IPS-20b (cell line): ENCODE data around the gene RELN.

Experiments
- H3K27ac ChIP-seq: one replicate; pipeline ENCODE4 v1.5.1; 2013; ENCODE audit warnings: low read length
- H3K27me3 ChIP-seq: 2 replicates; pipeline ENCODE4 v1.6.1; 2013; ENCODE audit warnings: mild to moderate bottlenecking, low read length, inconsistent platforms; ENCODE audit not compliant: insufficient read depth
- H3K36me3 ChIP-seq: 2 replicates; pipeline ENCODE4 v1.6.1; 2013; ENCODE audit warnings: low read depth, mild to moderate bottlenecking, inconsistent platforms, low read length, moderate library complexity; ENCODE audit not compliant: insufficient read depth
- H3K4me1 ChIP-seq: 2 replicates; pipeline ENCODE4 v1.6.1; 2013; ENCODE audit warnings: mild to moderate bottlenecking, control low read depth, inconsistent platforms, low read length, moderate library complexity; ENCODE audit not compliant: insufficient read depth
- H3K4me3 ChIP-seq: 2 replicates; pipeline ENCODE4 v1.5.1; 2013; ENCODE audit warnings: mild to moderate bottlenecking, low read length, inconsistent platforms
- H3K9ac ChIP-seq: 2 replicates; pipeline ENCODE4 v1.6.1; 2013; ENCODE audit warnings: low read depth, mild to moderate bottlenecking, inconsistent platforms, low read length, moderate library complexity
- H3K9me3 ChIP-seq: 2 replicates; pipeline ENCODE4 v1.6.1; 2013; ENCODE audit warnings: mild to moderate bottlenecking, low read depth, low read length, inconsistent platforms; ENCODE audit not compliant: insufficient read depth

Gene RELN

DNA sequence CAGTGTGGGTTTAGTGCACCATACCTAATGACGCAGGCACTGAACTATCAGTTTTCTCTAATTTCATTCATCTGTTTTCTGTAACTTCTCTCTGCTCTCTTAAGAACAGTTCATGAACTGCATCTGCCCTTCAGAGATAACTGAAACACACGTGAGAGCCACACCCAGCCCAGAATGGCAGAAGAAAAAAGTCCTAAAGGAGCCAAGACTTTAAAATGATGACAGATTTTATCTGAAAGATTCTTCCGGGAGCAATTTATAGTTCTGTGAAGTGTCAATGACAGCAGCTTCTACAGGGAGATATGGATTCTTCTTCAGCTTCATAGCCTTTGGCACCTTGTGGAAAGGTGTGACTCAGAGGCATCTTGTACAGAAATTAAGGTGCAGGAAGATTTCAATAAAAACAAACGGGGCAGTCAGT is 332.0 kb downstream of the RELN start:
- H3K9ac ChIP-seq, result no peak overlapping the region
- peaks cover 7% of the 10 kb centered on the region for H3K4me1 ChIP-seq
- no peaks in the 10 kb centered on the region for H3K27me3 ChIP-seq

DNA sequence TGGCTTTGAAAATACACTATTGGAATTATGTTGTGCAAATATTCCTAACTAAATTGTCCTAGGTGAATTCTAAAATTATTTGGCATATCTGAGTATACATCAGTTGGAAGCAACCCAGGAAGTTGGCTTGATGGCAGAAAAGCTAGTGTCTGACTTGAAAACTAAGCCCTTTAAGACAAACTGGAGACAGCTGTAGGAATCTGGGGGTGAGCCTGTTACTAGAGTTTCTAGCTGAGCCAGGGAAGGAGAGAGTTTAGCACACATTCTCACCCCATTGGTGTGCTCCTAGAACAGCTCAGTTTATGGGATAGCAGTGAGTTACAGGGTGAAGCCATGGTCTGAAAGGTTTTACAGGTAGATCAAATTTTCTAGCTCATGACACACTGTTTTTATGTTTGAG is 333.2 kb downstream of the RELN start:
- Histone ChIP-seq H3K4me1 (peaks cover 7% of the 10 kb centered on the region), H3K27me3 (no peaks in the 10 kb centered on the region), H3K36me3 (no peaks in the 10 kb centered on the region), H3K9ac (no peak overlapping the region), H3K27ac (no peak overlapping the region), H3K9me3 (no peaks in the 10 kb centered on the region), H3K4me3 (no peak overlapping the region)

More for the DNA sequence above, 332.0 kb downstream of the RELN start:
- H3K9me3 ChIP-seq, result no peaks in the 10 kb centered on the region
- H3K4me3 ChIP-seq, result no peak overlapping the region
- no peaks in the 10 kb centered on the region for H3K36me3 ChIP-seq
- no peak overlapping the region for H3K27ac ChIP-seq

DNA sequence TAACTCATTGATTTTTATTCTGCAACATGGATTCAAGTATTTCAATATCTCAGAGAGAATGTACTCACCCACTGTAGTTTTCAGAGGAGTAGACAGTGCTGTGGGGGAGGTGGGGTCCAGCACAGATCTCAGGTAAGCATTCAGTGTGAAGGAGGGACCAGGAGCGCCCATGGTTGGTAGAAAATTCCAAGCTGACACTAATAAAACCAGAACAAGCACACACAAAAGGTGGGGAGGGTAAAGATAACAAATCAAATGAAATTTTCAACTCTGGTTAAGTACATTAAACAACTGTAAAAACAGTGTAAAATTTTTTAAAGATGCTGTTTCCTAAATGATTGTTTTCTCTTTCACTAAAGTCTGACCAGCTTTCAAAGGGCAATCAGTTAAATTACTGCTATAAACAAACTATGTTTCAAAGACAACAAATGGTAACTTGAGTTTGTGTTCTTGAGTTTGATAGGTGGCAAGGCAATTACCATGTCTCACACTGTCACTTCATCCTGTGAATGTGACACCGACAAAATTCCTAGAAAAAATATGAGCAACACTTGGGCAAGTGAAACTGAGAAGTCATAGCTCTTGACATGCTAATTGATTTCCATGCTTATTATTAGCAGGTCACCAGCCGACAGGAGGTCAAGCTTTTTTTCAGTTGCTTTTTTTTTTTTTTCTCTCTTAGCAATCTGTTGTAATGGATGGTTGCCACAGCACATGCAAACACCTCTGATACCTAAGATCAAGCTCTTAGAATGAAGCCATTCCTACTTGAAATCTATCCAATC is 337.7 kb downstream of the RELN start:
- Histone ChIP-seq H3K27me3 (no peaks in the 10 kb centered on the region), H3K4me3 (no peak overlapping the region), H3K9ac (no peak overlapping the region), H3K9me3 (no peaks in the 10 kb centered on the region), H3K36me3 (no peaks in the 10 kb centered on the region), H3K27ac (no peak overlapping the region), H3K4me1 (no peaks in the 10 kb centered on the region)

DNA sequence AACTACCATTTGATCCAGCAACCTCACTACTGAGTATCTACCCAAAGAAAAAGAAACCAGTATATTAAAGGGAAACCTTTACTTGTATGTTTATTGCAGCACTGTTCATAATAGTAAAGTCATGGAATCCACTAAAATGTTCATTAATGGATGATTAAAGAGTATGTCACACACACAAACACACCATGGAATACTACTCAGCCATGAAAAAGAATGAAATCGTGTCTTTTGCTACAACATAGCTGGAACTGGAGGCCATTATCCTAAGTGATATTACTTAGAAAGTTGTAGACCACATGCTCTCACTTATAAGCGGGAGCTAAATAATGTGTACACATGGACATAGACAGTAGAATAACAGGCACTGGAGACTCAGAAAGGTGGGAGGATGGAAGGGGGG is 340.4 kb downstream of the RELN start:
- no peaks in the 10 kb centered on the region for H3K4me1 ChIP-seq
- H3K9me3 ChIP-seq, result no peaks in the 10 kb centered on the region
- H3K36me3 ChIP-seq, result no peaks in the 10 kb centered on the region

DNA sequence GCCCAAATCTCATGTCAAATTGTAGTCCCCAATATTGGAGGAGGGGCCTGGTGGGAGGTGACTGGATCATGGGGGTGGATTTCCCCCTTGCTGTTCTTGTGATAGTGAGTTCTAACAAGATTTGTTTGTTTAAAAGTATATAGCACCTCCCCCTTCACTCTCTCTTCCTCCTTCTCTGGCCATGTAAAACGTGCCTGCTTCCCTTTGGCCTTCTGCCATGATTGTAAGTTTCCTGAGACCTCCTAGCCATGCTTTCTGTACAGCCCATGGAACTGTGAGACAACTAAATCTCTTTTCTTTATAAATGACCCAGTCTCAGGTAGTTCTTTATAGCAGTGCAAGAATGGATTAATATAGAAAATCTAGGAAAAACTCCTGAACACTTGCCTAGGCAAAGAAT is 341.3 kb downstream of the RELN start:
- Histone ChIP-seq H3K9me3 (no peaks in the 10 kb centered on the region), H3K4me1 (no peaks in the 10 kb centered on the region), H3K27ac (no peak overlapping the region), H3K36me3 (no peaks in the 10 kb centered on the region), H3K9ac (no peak overlapping the region), H3K4me3 (no peak overlapping the region), H3K27me3 (no peaks in the 10 kb centered on the region)

More for the DNA sequence above, 340.4 kb downstream of the RELN start:
- H3K27me3 ChIP-seq, result no peaks in the 10 kb centered on the region
- no peak overlapping the region for H3K9ac ChIP-seq
- H3K27ac ChIP-seq, result no peak overlapping the region
- H3K4me3 ChIP-seq, result no peak overlapping the region

DNA sequence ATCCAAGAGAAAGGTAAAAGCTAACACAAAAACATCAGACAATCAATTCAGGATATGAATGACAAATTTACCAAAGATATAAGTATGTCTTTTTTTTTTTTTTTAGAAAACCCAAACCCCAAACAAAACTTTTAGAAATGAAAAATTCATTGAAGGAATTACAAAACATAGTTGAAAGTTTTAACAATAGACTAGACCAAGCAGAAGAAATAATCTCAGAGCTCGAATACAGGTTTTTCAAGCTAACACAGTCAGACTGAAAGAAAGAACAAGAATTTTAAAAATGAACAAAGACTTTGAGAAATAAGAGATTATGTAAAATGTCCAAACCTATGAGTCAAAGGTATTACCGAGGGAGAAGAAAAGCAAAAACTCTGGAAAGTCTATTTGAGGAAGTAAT is 345.1 kb downstream of the RELN start:
- no peaks in the 10 kb centered on the region for H3K36me3 ChIP-seq
- no peak overlapping the region for H3K4me3 ChIP-seq
- H3K4me1 ChIP-seq, result no peaks in the 10 kb centered on the region
- H3K27me3 ChIP-seq, result no peaks in the 10 kb centered on the region
- no peaks in the 10 kb centered on the region for H3K9me3 ChIP-seq
- no peak overlapping the region for H3K9ac ChIP-seq
- H3K27ac ChIP-seq, result no peak overlapping the region

DNA sequence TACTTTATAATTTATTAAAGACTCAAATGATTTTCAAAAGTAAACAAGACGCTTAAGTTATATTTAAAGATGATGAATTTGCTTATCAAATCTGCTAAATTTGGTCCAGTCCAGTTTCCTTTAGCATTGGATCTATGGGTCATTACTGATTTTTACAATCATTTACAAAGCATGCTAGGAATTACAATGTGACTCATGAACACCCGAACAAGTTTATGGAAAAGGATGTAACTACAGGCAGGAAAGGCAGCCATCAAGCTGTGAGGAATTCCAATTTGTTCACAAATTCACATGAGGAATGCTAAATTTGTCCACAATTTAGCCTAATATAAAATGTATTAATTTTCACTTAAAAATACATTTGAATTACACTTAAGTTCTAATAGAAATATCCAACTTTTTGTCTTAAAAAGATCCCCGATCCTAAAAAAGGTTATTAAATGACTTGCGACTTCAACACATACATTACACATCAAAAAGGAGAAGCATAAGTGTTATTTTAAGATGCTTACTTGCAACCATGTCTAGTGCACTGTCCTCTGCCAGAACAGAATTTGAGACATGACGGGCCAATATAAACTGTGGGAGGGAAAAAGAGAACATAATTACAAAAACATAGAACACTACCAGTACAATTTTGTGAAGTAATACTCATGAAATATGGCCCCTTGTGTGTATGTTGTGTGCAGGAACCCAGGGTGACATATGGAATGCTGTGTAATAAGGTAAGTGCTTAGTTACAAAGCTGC is 349.3 kb downstream of the RELN start:
- H3K27me3 ChIP-seq, result no peaks in the 10 kb centered on the region
- H3K36me3 ChIP-seq, result no peaks in the 10 kb centered on the region
- no peak overlapping the region for H3K4me3 ChIP-seq
- no peak overlapping the region for H3K27ac ChIP-seq
- H3K9ac ChIP-seq, result no peak overlapping the region
- H3K4me1 ChIP-seq, result no peaks in the 10 kb centered on the region
- no peaks in the 10 kb centered on the region for H3K9me3 ChIP-seq

DNA sequence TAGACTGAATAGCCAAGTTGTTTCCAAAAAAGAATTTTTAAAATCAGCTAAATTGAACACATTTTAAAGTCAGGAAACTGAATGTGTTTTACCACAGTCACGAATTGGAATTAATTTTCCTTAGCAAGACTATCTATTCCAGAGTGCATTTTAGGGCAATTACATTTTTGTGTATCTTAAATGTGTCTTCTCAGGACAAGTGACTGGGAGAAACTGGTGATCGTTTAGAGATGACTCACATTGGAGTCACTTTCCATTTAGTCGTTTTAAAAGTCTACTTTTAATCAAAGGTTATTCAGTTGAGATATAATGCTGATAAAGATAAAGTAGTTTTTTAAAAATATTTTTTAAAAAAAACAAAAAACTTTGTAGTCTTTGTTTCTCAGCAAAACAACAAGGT is 351.7 kb downstream of the RELN start:
- Histone ChIP-seq H3K27ac (no peak overlapping the region), H3K4me1 (no peaks in the 10 kb centered on the region), H3K36me3 (no peaks in the 10 kb centered on the region), H3K9me3 (no peaks in the 10 kb centered on the region), H3K9ac (no peak overlapping the region), H3K4me3 (no peak overlapping the region), H3K27me3 (no peaks in the 10 kb centered on the region)

DNA sequence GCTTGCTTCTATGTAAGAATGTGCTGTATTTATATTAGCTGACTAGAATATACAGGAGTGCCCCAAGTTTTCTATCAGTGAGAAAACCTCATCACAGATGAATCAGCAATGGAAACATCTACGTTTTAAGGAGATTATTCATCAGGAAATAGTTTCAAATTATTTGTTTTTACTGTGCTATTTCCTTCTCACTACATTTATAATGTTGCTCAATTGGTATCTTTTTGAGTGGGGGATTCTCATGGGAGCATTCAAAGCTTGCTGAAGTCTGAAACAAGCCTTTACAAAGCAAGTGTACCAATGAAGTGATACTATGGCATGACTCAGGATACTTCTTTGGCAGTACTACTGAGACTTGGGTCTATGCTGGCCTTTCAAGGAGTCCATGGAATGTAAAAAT is 352.4 kb downstream of the RELN start:
- no peaks in the 10 kb centered on the region for H3K4me1 ChIP-seq
- H3K9ac ChIP-seq, result no peak overlapping the region
- H3K36me3 ChIP-seq, result no peaks in the 10 kb centered on the region
- no peaks in the 10 kb centered on the region for H3K27me3 ChIP-seq
- no peak overlapping the region for H3K4me3 ChIP-seq
- H3K9me3 ChIP-seq, result no peaks in the 10 kb centered on the region
- no peak overlapping the region for H3K27ac ChIP-seq

DNA sequence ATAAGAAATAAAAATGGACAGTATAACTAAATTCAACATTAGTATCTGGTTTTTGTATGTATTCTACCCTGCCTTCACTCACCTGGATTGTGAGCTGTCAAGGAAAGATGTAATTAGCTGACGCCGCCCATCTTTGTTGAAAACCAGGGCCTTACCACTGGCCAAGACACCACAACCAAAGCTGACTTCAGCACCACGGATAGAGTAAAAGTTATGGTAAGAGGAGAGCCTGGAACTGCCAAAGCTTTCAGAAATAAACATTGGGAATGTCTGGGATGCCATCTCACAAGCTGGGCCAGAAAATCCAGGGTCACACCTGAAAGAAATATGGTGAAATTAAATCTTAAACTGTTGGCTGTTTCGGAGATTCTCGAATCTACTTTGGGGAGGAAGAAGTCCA is 353.3 kb downstream of the RELN start:
- Histone ChIP-seq H3K36me3 (no peaks in the 10 kb centered on the region), H3K4me3 (no peak overlapping the region), H3K4me1 (no peaks in the 10 kb centered on the region), H3K27me3 (no peaks in the 10 kb centered on the region), H3K9ac (no peak overlapping the region), H3K9me3 (no peaks in the 10 kb centered on the region), H3K27ac (no peak overlapping the region)

DNA sequence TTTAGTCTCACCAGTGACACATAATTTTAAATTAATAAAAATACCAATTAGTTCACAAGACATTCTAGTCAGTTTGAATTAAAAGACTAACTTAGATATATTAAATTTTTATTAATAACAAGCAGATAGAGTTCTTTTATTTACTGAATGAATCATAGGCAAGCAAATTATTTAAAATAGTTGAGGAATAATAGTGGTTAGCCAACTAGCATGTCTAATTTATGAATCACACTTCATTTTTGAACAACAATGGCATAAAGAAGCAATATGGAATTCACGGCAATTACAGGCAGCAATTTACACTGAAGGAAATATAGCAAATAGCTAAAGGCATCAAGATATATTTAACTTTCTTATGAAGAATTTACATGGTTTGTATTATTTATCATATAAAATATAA is 356.5 kb downstream of the RELN start:
- Histone ChIP-seq H3K9me3 (no peaks in the 10 kb centered on the region), H3K27ac (no peak overlapping the region), H3K27me3 (no peaks in the 10 kb centered on the region), H3K4me3 (no peak overlapping the region), H3K4me1 (no peaks in the 10 kb centered on the region), H3K9ac (no peak overlapping the region), H3K36me3 (no peaks in the 10 kb centered on the region)

DNA sequence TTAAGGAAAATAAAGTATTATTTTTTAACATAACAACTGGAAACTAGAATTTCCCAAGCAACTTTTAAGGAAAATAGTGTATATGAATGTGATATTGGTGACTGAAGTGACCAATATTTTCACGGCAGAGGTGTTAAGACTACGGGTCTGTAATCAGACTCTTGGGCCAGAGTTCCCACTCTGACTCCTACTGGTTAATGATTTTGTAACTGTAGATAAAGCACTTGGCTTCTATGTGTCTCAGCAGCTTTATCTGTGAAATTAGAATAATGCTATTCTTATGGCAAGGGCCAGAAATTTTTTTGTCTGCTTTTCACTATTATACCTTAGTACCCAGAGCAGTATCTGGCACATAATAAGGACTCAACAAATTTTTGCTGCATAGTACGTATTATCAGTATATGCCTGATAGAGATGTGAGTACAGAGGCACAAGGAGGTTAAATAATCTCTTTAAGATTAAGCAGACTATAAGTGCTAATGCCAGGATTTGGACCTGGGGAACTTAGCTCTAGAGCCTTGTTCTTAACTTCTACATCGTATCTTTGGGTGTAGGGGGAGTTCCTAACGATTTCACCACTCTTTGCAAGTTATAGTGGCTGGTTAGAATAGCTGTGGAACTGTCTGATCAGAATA is 357.3 kb downstream of the RELN start:
- Histone ChIP-seq H3K9me3 (no peaks in the 10 kb centered on the region), H3K4me3 (no peak overlapping the region), H3K27me3 (no peaks in the 10 kb centered on the region), H3K27ac (no peak overlapping the region), H3K9ac (no peak overlapping the region), H3K36me3 (no peaks in the 10 kb centered on the region), H3K4me1 (no peaks in the 10 kb centered on the region)
